Ureter (tissue), 1 donor: ENCODE data around the gene RAET1E. TPM values are rescaled to one million over a fixed set of nuclear protein-coding genes. Genes with fewer than 3 reads are reported as not detected.
"Not testable (repeated sequence)": the region's sequence is repeated elsewhere in the genome, so short reads cannot be mapped to it uniquely, and the experiment has no call there.

Experiments
- DNase-seq: peaks from one replicate; pipeline ENCODE4 v3.0.0-alpha.2; 2020; ENCODE audit warnings: low spot score
- total RNA-seq: library from RNA; stranded (reverse); gene quantifications from one replicate; pipeline ENCODE4 v1.2.4, GENCODE V29; 2023
- donor health status: DM: yes; HTN: yes; CAD: no.

Gene RAET1E
- total RNA-seq, 1 donor from 2014 or later: 5.5 TPM

GRCh38 chr6:149929422-149929821, 31.5 kb upstream of the RAET1E start:
- DNase-seq: peak; percentile 22

DNA sequence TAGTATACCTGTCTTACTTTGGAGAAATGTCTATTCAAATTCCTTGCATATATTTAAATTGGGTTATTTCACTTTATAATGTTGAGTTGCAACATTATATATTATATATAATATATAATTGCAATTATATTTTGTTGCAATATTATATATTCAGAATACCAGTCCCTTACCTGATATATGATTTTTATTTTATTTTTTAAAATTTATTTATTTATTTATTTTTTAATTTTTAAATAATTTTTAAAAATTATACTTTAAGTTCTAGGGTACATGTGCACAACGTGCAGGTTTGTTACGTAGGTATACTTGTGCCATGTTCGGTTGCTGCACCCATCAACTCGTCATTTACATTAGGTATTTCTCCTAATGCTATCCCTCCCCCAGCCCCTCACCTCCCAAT, 29.1 kb upstream of the RAET1E start:
- DNase-seq: not testable (repeated sequence)

DNA sequence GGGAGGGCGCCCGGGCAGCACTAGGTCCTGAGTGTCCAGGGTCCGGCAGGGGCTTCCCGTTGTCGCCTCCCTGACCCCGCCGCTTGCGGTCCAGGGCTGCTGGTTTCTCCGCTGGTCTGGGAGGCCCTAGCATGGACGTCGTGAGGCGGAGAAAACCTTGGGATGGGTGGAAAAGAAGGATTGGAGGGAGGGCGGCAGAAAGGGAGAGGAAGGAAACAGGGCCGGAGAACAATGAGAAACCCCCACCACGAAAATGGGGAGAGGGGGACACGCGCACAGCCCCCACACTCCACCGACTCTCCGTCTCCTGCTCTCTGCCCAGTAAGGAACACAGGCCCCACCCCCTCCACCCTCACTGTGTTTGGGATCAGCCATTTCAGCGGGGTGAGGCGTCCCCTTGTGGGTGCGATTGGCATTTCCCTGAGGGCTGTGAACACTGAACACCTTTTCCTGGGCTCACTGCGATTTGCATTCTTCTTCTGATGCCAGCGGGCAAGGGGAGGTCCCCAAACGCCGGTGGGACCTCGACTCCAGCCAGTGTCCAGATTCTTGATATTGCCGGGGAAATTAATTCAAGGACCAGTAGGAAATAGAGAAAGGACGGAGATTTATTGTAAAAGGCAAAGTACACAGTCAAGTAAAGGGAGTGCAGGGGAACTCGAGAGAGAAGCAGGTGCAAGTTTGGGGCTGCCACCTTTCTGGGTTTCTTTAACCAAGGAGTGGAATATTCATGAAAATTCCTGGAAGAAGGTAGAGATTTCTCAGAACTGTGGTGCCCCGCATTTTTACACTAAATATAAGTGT, 28.3 kb upstream of the RAET1E start:
- DNase-seq: peak; percentile 95

- peak; percentile 50 for DNase-seq
Observed at GRCh38 chr6:149925253-149925973, 27.5 kb upstream of the RAET1E start.

- DNase-seq: peak; percentile 43
Observed at GRCh38 chr6:149924933-149925252, 27.0 kb upstream of the RAET1E start.

GRCh38 chr6:149924206-149924932, 26.5 kb upstream of the RAET1E start:
- peak; percentile 37 for DNase-seq

GRCh38 chr6:149923327-149923986, 25.5 kb upstream of the RAET1E start:
- DNase-seq: peak; percentile 40

- peak; percentile 94 for DNase-seq
Observed at GRCh38 chr6:149922642-149923326, 24.9 kb upstream of the RAET1E start, which contains the start of gene RAET1G. TSS of gene RAET1G (minus strand) at chr6:149923121. CDS start at chr6:149923010, 111 bp downstream.

DNA sequence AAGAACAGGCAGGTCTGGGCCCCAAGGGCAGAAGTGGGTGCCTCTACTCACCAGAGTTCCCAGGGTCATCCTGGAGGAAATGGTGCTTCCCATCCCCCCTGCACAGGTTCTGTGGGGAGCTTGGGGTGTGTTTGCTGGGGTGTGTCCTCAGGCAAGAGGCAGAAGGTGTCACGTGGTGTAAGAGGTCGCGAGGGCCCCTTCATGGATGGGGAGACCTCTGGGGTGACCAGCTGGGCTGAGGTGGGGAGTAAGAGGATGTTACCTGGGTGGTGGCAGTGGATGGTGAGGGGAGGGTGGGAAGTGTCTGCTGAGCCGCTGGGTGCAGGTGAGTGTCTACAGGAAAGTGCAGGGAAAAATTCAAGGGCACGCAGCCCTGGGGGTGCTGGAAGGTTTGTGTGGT, 24.2 kb upstream of the RAET1E start:
- peak; percentile 42 for DNase-seq

DNA sequence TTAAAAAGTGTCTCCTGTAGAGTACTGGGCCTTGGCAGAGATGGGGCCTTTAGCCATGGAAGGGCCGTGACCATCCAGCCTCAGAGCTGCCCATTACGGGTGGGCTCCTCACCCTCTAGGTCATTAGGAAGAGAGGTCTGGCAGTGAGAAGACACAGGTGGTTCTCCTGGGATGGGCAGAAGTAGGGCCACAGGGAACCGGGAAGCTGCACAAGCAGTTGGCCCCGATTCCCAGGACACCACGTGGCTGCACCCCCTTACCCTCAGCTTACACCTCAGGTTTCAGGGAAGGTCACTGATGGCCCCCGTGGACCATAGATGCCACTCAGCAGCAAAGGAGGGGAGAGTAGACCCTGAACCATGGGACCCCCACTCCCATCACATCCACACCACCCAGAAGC, 23.4 kb upstream of the RAET1E start:
- DNase-seq: peak; percentile 33

DNA sequence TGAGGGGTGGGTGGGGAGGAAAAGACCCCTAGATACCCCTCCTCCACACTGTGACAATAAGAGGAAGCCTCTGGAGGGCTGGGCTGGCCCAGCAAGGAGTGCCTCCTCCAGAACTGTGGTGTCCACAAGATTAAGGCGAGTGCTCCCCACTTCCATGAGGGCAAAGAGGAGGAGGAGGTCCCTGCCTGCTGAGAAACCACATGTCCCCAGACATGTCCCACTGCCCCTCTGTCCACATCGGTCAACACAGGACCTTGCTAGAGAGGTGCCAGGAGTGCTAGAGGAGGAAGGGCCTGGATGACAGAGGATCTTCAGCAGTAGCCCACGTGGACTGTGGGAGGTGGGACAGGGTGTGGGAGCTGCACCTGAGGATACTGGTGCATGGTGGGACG, 21.9 kb upstream of the RAET1E start:
- peak; percentile 34 for DNase-seq

DNA sequence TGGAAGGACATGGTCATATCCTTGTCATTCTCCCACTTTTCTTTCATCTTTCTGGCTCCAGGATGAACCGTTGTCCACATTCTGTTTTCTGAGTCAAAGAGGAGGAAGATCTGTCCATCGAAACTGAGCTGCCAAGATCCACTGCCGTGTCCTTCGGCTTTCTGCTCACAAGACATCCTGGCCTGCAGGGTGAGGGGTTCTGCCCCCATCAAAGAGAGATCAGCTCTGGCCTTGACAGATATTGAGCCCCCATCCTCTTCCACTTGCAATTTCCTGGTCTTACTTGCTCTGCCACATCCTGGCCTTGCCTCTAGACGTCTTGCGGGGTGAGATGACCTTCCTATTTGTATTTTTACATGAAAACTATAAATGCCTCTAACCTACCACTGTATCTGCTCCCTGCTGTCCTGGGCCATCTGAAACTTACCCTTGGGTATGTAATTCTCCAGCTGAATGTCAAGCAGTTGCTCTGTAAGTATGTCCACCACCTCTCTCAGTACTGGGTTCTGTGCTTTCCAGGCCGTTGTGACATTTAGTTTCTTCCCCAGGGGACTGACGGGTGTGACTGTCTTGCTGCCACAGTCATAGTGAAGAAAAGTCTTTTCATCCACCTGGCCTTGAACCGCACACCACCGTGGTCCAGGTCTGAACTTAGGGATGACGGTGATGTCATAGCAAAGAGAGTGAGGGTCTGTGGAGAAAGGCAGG, 21.4 kb upstream of the RAET1E start:
- DNase-seq: not testable (repeated sequence)

DNA sequence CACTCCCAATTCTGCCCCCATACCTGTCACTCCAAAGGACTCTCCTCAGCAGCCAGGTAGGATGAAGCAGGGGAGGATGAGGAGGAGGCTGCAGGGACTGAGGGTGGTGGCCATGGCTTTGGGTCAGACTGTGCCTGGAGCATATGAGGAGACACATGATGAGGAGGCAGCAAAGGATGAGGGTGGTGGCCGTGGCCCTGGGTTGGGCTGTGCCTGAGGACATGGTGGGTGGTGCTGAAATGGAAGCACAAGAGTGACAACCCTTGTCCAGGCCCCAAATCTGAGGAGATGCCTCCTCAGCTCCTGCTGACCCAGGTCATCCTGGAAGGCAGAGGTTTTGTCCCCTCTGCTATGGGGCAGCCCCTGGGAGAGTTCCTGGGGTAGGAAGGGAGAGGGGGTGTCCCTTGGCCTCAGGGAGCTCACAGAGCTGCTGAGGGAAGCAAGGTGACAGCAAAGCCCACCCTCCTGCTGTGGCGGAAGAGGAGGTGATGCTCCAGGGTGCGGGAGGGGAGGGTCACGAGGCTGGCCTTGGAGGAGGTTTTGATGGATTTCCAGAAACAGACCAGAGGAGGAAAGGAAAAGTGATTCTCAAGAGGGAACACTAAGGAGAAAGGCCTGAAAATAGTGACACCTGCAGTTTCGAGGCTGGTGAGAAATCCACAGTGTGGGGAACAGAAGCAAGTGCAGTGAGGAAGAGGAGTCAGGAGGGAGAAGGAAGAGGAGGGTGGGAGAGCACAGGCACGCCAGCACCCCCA, 20.4 kb upstream of the RAET1E start:
- DNase-seq: peak; percentile 23

DNA sequence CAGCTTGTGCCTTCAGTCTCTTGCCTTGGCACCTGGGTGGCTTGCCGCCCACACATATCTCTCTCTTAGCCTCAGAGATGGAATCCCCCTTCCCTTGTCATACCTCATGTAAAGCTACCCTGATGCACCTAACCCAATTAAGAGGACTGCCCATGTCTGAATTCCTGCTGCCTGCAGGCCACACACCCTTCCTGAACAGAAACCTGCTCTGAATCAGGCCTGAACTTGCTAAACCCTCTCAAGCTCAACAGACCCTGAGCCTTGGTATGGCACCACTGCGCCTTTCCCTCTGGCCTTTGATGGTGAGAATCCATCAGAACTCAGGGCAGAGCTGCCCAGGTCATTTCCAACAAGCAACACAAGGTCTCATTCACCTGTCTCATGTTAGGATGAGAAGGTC, 19.8 kb upstream of the RAET1E start:
- DNase-seq: no peak

DNA sequence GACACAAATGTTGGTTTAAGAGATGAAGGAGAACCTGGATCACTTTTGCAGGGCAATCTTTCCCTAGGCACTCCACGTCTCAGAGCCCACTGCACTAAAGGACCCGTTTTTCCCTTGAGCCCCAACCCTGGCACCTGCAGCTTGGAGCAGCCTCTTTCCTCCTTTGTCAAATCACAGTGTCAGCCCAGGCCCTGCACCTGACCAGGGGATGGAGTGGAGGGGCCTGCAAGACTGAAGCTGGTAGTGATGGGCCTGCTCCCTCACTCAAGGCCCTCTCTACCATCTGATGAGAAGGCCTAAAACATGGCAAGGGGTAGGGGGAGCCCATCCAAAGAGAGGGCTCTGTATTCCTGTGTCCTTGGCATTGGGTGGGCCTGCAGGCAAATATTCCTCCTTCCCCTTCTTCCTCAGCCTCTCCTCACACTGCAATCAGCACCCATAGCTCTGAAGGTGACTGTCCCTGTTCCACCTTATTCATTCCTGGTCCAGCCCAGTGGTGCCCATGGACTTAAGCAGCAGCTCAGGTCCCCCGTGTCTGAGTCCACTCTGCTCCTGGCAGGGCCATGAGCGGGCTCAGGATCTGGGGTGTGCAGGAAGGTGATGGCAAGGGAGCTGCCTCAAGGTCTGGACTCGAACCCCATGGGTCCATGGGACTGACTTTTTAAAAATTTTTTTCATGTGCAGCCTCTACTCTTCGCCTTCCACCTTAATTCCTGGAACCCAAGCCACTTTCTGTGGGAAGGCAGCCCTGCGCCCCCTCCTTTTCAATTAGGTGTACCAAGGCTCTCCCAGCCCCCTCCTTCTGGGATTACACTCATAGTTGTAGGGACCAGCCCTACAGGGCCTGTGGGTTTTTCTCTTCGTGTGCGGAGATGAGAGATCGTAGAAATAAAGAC, 18.3 kb upstream of the RAET1E start:
- DNase-seq: no peak

- DNase-seq: no peak
Observed at GRCh38 chr6:149913540-149914240, 15.8 kb upstream of the RAET1E start.

DNA sequence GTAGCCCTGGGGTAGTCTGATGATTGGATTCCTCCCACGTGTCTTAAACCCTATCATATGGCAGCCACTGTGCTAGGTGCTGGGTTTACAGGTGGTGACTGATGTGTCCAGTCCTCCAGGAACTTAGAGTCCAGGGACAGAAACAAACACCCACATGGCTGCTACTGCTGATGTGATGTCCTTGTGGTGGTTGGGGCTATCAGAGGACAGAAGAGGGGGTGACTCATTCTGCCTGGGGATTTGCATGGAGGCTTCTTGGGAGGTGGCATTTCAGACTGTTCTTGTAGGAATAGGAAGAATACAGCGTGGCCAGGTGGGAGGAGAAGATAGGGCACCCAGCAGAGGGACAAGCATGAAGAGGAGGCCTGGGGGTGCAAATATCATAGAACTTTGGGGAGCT, 15.2 kb upstream of the RAET1E start:
- no peak for DNase-seq

GRCh38 chr6:149912680-149913079, 14.8 kb upstream of the RAET1E start:
- not testable (repeated sequence) for DNase-seq
